NOMO-1 treated with dmso at 0.1 percent for 144 hours (cell line): ENCODE data around the gene PROX2.

Experiments
- DNase-seq: peaks from one replicate; lab custom pipeline; 2025; ENCODE audit not compliant: unreplicated experiment; lab: John Stamatoyannopoulos, UW

The PROX2 gene

GRCh38 chr14:74909501-74909900 lies 33.6 kb upstream of the PROX2 start:
- DNase-seq, result no peak

- DNase-seq, result no peak
These were observed 33.0 kb upstream of the PROX2 start for GRCh38 chr14:74908861-74909341.

GRCh38 chr14:74907744-74908143 lies 31.8 kb upstream of the PROX2 start:
- DNase-seq, result no peak

GRCh38 chr14:74906925-74907521 lies 31.1 kb upstream of the PROX2 start:
- DNase-seq, result no peak

GRCh38 chr14:74905595-74906142 lies 29.7 kb upstream of the PROX2 start:
- DNase-seq, result peak; percentile 29

- DNase-seq, result no peak
These were observed 28.9 kb upstream of the PROX2 start for GRCh38 chr14:74904635-74905503.

GRCh38 chr14:74902941-74903705 lies 27.2 kb upstream of the PROX2 start:
- no peak for DNase-seq

- no peak for DNase-seq
These were observed 22.7 kb upstream of the PROX2 start for GRCh38 chr14:74898694-74899093.

GRCh38 chr14:74898083-74898482 lies 22.1 kb upstream of the PROX2 start:
- DNase-seq, result no peak

GRCh38 chr14:74897642-74898041 lies 21.7 kb upstream of the PROX2 start:
- no peak for DNase-seq

- DNase-seq, result no peak
These were observed 20.5 kb upstream of the PROX2 start for GRCh38 chr14:74896400-74896799.

- DNase-seq, result no peak
These were observed 17.7 kb upstream of the PROX2 start for GRCh38 chr14:74893614-74894091.

GRCh38 chr14:74892745-74893144 lies 16.8 kb upstream of the PROX2 start:
- DNase-seq, result no peak

GRCh38 chr14:74891870-74892269 lies 15.9 kb upstream of the PROX2 start:
- DNase-seq, result no peak

GRCh38 chr14:74890262-74890661 lies 14.3 kb upstream of the PROX2 start:
- DNase-seq, result no peak

- no peak for DNase-seq
These were observed 12.5 kb upstream of the PROX2 start for GRCh38 chr14:74888164-74889158.

- DNase-seq, result no peak
These were observed 10.1 kb upstream of the PROX2 start for GRCh38 chr14:74886001-74886400.

GRCh38 chr14:74882103-74882920 lies 6.4 kb upstream of the PROX2 start:
- no peak for DNase-seq

GRCh38 chr14:74881431-74882102 lies 5.6 kb upstream of the PROX2 start, which contains the start of gene DLST:
DLST (plus strand) TSS chr14:74881916; CDS start chr14:74881954, 38 bp downstream.
- DNase-seq, result peak; percentile 69
